GM19099 (cell line): ENCODE results near the gene DNAL1.

Experiments
- POLR2A ChIP-seq: IDR thresholded peaks from 3 replicates; pipeline ENCODE4 v1.6.1; 2011; ENCODE audit warnings: low read depth; ENCODE audit not compliant: insufficient read length; ENCODE audit errors: extremely low read depth

DNAL1 gene

GRCh38 chr14:73741386-73741875 is 96.6 kb downstream of the DNAL1 start:
- no peak for TF ChIP-seq POLR2A

GRCh38 chr14:73741876-73742519 is 97.2 kb downstream of the DNAL1 start:
- TF ChIP-seq POLR2A: no peak

- TF ChIP-seq POLR2A: no peak
Measured at GRCh38 chr14:73742520-73743238, 97.9 kb downstream of the DNAL1 start.

- TF ChIP-seq POLR2A: no peak
Measured at GRCh38 chr14:73743431-73743931, 98.7 kb downstream of the DNAL1 start.

GRCh38 chr14:73744175-73744867 is 99.5 kb downstream of the DNAL1 start:
- TF ChIP-seq POLR2A: no peak

GRCh38 chr14:73744874-73745529 is 100.2 kb downstream of the DNAL1 start:
- no peak for TF ChIP-seq POLR2A

GRCh38 chr14:73745571-73746519 is 101.1 kb downstream of the DNAL1 start:
- no peak for TF ChIP-seq POLR2A

- no peak for TF ChIP-seq POLR2A
Measured at GRCh38 chr14:73746520-73747378, 102.0 kb downstream of the DNAL1 start.

GRCh38 chr14:73747379-73748211 is 102.8 kb downstream of the DNAL1 start:
- no peak for TF ChIP-seq POLR2A

GRCh38 chr14:73748858-73749357 is 104.1 kb downstream of the DNAL1 start:
- TF ChIP-seq POLR2A: no peak

GRCh38 chr14:73749706-73750530 is 105.1 kb downstream of the DNAL1 start:
- TF ChIP-seq POLR2A: no peak

GRCh38 chr14:73750531-73750901 is 105.7 kb downstream of the DNAL1 start:
- TF ChIP-seq POLR2A: no peak
